PFSK-1 (cell line): ENCODE measurements around the gene C1S.

Experiments used
- POLR2AphosphoS5 ChIP-seq: IDR thresholded peaks from 2 replicates; pipeline ENCODE4 v1.6.1; 2012; ENCODE audit warnings: low read depth, mild to moderate bottlenecking, control low read depth, low read length, moderate library complexity
- REST ChIP-seq, 2 experiments: IDR thresholded peaks; 2 replicates each; pipeline versions ENCODE4 v1.6.1 to v1.8.0; 2011 to 2012; ENCODE audit warnings: low read depth in 2 of 2, low read length in 2 of 2, control low read depth in 1 of 2, inconsistent platforms in 1 of 2, mild to moderate bottlenecking in 1 of 2, moderate library complexity in 1 of 2; ENCODE audit not compliant: insufficient read depth in 1 of 2
- SIN3A ChIP-seq: IDR thresholded peaks from 2 replicates; pipeline ENCODE4 v1.6.1; 2012; ENCODE audit warnings: mild to moderate bottlenecking, low read length, moderate library complexity, borderline replicate concordance; ENCODE audit not compliant: insufficient read depth
- TAF1 ChIP-seq: IDR thresholded peaks from 2 replicates; pipeline ENCODE4 v1.6.1; 2012; ENCODE audit warnings: low read length, control low read depth, borderline replicate concordance; ENCODE audit not compliant: insufficient read depth

DNA sequence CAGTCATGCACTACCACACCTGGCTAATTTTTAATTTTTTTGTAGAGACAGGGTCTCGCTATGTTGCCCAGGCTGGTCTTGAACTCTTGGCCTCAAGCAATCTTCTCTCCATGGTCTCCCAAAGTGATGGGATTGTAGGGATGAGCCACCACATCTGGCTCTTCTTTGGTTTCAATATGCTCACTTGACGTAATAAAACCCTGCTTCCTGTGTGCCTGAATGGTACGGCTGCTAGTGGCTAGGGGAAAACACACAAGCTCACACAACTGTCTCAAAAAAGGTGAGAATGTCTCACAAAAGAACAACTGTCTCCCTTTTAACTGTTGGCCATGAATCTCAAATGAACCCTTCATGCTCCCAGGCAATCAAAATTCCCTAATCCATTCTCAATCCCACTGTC lies 15.0 kb downstream of the C1S start:
- TF ChIP-seq SIN3A, result no peak
- no peak for TF ChIP-seq REST (IDR thresholded peaks at IDR 0.05; ENCODE audit: insufficient read depth in 1 of 2, low read depth in 2 of 2, low read length in 2 of 2)
- no peak for TF ChIP-seq POLR2AphosphoS5
- TF ChIP-seq TAF1, result no peak
